HepG2 (cell line): ENCODE results near the gene DDX20. TPM values are rescaled to one million over a fixed set of nuclear protein-coding genes. Genes with fewer than 3 reads are reported as not detected.

ENCODE experiments used
- ATAC-seq: fragments of 200-7000 bp; cut with Tn5 transposase; 3 replicates; pipeline ENCODE4 v1.9.1; 2020; ENCODE audit warnings: mild to moderate bottlenecking, moderate library complexity
- BruUV-seq: library from RNA; stranded (reverse); fragments of 400-500 nt; replicated peaks from 2 replicates; lab custom pipeline; 2021; lab: Mats Ljungman, UMichigan
- CTCF ChIA-PET: fragments of 300-600 bp; formaldehyde crosslinking; extraction: SDS; loops from one replicate; lab custom pipeline; 2021; ENCODE audit warnings: low total read pairs, inconsistent platforms, low intra/inter-chr PET ratio; lab: Yijun Ruan, JAX
- POLR2A ChIA-PET: fragments of 350-600 bp; sonication (Branson Sonifier 250); formaldehyde crosslinking; loops from one replicate; lab custom pipeline; 2020; ENCODE audit warnings: antibody characterized with exemption, inconsistent platforms; lab: Yijun Ruan, JAX
- DNase-seq: peaks from one replicate; pipeline ENCODE4 v3.0.0-alpha.2; 2015; ENCODE audit warnings: low spot score
- FAIRE-seq: peaks from 3 replicates; lab custom pipeline; 2011; peaks lifted over from hg19 to GRCh38; lab: Jason Lieb, UNC
- H2AFZ ChIP-seq: one replicate; pipeline ENCODE4 v1.6.1; 2011; ENCODE audit warnings: low read length, inconsistent platforms
- H3K27ac ChIP-seq: fragments of 300-600 bp; 3 replicates; pipeline ENCODE4 v1.8.0; 2011; ENCODE audit warnings: mixed run types, mild to moderate bottlenecking, mixed read lengths, low read length, inconsistent platforms; ENCODE audit not compliant: insufficient read depth; ENCODE audit errors: extremely low read length
- H3K27me3 ChIP-seq, 2 experiments: fragments of 200-600 bp in 1 of 2; 2 replicates in 1 of 2; 3 replicates in 1 of 2; pipeline versions ENCODE4 v1.6.0 to v1.8.0; 2011; ENCODE audit warnings: low read length in 2 of 2, mild to moderate bottlenecking in 2 of 2, moderate library complexity in 2 of 2, inconsistent platforms in 1 of 2; ENCODE audit not compliant: insufficient read depth in 2 of 2, control insufficient read depth in 1 of 2
- H3K36me3 ChIP-seq, 2 experiments: fragments of 200-600 bp in 1 of 2; replicated peaks in 1 of 2; 2 replicates in 1 of 2; 3 replicates in 1 of 2; pipeline versions ENCODE4 v1.5.1 to v1.8.0; 2011; ENCODE audit warnings: low read length in 2 of 2, inconsistent platforms in 1 of 2; ENCODE audit not compliant: insufficient read depth in 2 of 2, control insufficient read depth in 1 of 2
- H3K4me1 ChIP-seq: 2 replicates; pipeline ENCODE4 v1.5.1; 2012; ENCODE audit warnings: low read length, inconsistent platforms; ENCODE audit not compliant: insufficient read depth
- H3K4me2 ChIP-seq: 2 replicates; pipeline ENCODE4 v1.6.0; 2011; ENCODE audit warnings: low read depth, low read length, inconsistent platforms
- H3K4me3 ChIP-seq, 3 experiments: fragments of 200-600 bp in 1 of 3; sonication (generic), shearing (Covaris generic) in 1 of 3; replicated peaks in 1 of 3; 2 replicates each; pipeline ENCODE4 v1.5.1; 2011 to 2016; ENCODE audit warnings: low read length in 3 of 3, inconsistent platforms in 2 of 3, low read depth in 2 of 3, mild to moderate bottlenecking in 2 of 3, control low read depth in 1 of 3, mixed read lengths in 1 of 3; ENCODE audit not compliant: insufficient read depth in 1 of 3
- H3K79me2 ChIP-seq: one replicate; pipeline ENCODE4 v1.6.1; 2011; ENCODE audit warnings: low read length, inconsistent platforms; ENCODE audit not compliant: insufficient read depth
- H3K9ac ChIP-seq: 2 replicates; pipeline ENCODE4 v1.6.0; 2011; ENCODE audit warnings: mild to moderate bottlenecking, low read depth, low read length, inconsistent platforms; ENCODE audit not compliant: insufficient read depth
- H3K9me3 ChIP-seq: 2 replicates; pipeline ENCODE4 v1.5.1; 2012; ENCODE audit warnings: mild to moderate bottlenecking, low read length
- H4K20me1 ChIP-seq: 2 replicates; pipeline ENCODE4 v1.6.0; 2011; ENCODE audit warnings: inconsistent platforms, mild to moderate bottlenecking, low read length, moderate library complexity; ENCODE audit not compliant: insufficient read depth
- ARNT ChIP-seq: fragments of 450-650 bp; IDR thresholded peaks from 2 replicates; pipeline ENCODE4 v1.6.1; 2017
- CEBPG ChIP-seq: IDR thresholded peaks from 2 replicates; pipeline ENCODE4 v1.6.1; 2016
- DNMT3B ChIP-seq: conservative IDR thresholded peaks from 2 replicates; pipeline ENCODE4 v1.6.1; 2016; ENCODE audit warnings: missing biosample characterization, control low read depth
- EP300 ChIP-seq, 3 experiments: sonication (generic) in 1 of 3; formaldehyde crosslinking in 1 of 3; IDR thresholded peaks; 2 replicates each; pipeline versions ENCODE4 v1.5.1 to v1.6.1; 2011 to 2020; ENCODE audit warnings: low read depth in 2 of 3, low read length in 2 of 3, borderline replicate concordance in 1 of 3, improper control_type of control experiment in 1 of 3, mild to moderate bottlenecking in 1 of 3, missing genetic modification reagents in 1 of 3, moderate library complexity in 1 of 3
- HOXA3 ChIP-seq: sonication (generic); formaldehyde crosslinking; IDR thresholded peaks from 2 replicates; pipeline ENCODE4 v1.5.0; 2020; ENCODE audit warnings: missing genetic modification reagents
- KLF15 ChIP-seq: sonication (generic); formaldehyde crosslinking; IDR thresholded peaks from 2 replicates; pipeline ENCODE4 v1.8.1; 2023; ENCODE audit warnings: borderline replicate concordance, mild to moderate bottlenecking, inconsistent platforms, missing genetic modification reagents, mixed read lengths
- MAFF ChIP-seq: IDR thresholded peaks from 2 replicates; pipeline ENCODE4 v1.6.1; 2011; ENCODE audit warnings: low read depth, low read length, improper control_type of control experiment
- MED13 ChIP-seq: sonication (generic); formaldehyde crosslinking; IDR thresholded peaks from 2 replicates; pipeline ENCODE4 v1.5.0; 2020; ENCODE audit warnings: missing genetic modification reagents
- MTA3 ChIP-seq: sonication (generic); formaldehyde crosslinking; IDR thresholded peaks from 2 replicates; pipeline ENCODE4 v1.4.0; 2020; ENCODE audit warnings: missing genetic modification reagents
- MTERF4 ChIP-seq: sonication (generic); formaldehyde crosslinking; IDR thresholded peaks from 2 replicates; pipeline ENCODE4 v1.8.0; 2023; ENCODE audit warnings: mild to moderate bottlenecking, missing genetic modification reagents
- NFYB ChIP-seq: sonication (generic); formaldehyde crosslinking; IDR thresholded peaks from 2 replicates; pipeline ENCODE4 v1.4.0; 2020; ENCODE audit warnings: missing genetic modification reagents
- PLSCR1 ChIP-seq: sonication (generic); formaldehyde crosslinking; IDR thresholded peaks from 2 replicates; pipeline ENCODE4 v1.5.0; 2020; ENCODE audit warnings: missing genetic modification reagents, mild to moderate bottlenecking, borderline replicate concordance
- RAD21 ChIP-seq: fragments of 450-650 bp; formaldehyde crosslinking; IDR thresholded peaks from 2 replicates; pipeline ENCODE4 v1.5.0; 2020; ENCODE audit warnings: mild to moderate bottlenecking
- SSRP1 ChIP-seq: IDR thresholded peaks from 2 replicates; pipeline ENCODE4 v1.6.1; 2016; ENCODE audit warnings: control low read depth
- ZBTB44 ChIP-seq: sonication (generic); formaldehyde crosslinking; IDR thresholded peaks from 2 replicates; pipeline ENCODE4 v1.4.0; 2020; ENCODE audit warnings: missing genetic modification reagents
- ZFP41 ChIP-seq: sonication (generic); formaldehyde crosslinking; IDR thresholded peaks from 2 replicates; pipeline ENCODE4 v1.4.0; 2020; ENCODE audit warnings: mild to moderate bottlenecking, missing genetic modification reagents, borderline replicate concordance
- ZFX ChIP-seq: sonication (generic); formaldehyde crosslinking; IDR thresholded peaks from 2 replicates; pipeline ENCODE4 v1.4.0; 2020; ENCODE audit warnings: mild to moderate bottlenecking, low read depth, missing genetic modification reagents, moderate library complexity
- ZKSCAN8 ChIP-seq: IDR thresholded peaks from 2 replicates; pipeline ENCODE4 v1.6.1; 2016; ENCODE audit warnings: borderline replicate concordance, missing genetic modification reagents, missing compliant biosample characterization
- ZNF224 ChIP-seq: sonication (generic); formaldehyde crosslinking; IDR thresholded peaks from 2 replicates; pipeline ENCODE4 v1.5.0; 2020; ENCODE audit warnings: mild to moderate bottlenecking, missing genetic modification reagents
- ZNF331 ChIP-seq: sonication (generic); formaldehyde crosslinking; IDR thresholded peaks from 2 replicates; pipeline ENCODE4 v1.4.0; 2020; ENCODE audit warnings: missing genetic modification reagents
- ZNF501 ChIP-seq: sonication (generic); formaldehyde crosslinking; IDR thresholded peaks from 2 replicates; pipeline ENCODE4 v1.5.1; 2020; ENCODE audit warnings: mild to moderate bottlenecking, moderate library complexity, missing genetic modification reagents
- ZNF552 ChIP-seq: sonication (generic); formaldehyde crosslinking; IDR thresholded peaks from 2 replicates; pipeline ENCODE4 v1.9.0; 2022; ENCODE audit warnings: missing genetic modification reagents, mild to moderate bottlenecking, borderline replicate concordance
- ZNF674 ChIP-seq: sonication (generic); formaldehyde crosslinking; IDR thresholded peaks from 2 replicates; pipeline ENCODE4 v1.5.0; 2020; ENCODE audit warnings: low read depth, mild to moderate bottlenecking, missing genetic modification reagents
- ZNF878 ChIP-seq: sonication (generic); formaldehyde crosslinking; IDR thresholded peaks from 2 replicates; pipeline ENCODE4 v1.8.1; 2023; ENCODE audit warnings: mild to moderate bottlenecking, missing genetic modification reagents, moderate library complexity
- whole genome bisulfite sequencing: methylation state at CpG from one replicate; pipeline ENCODE4 v1.1.6; 2017; ENCODE audit warnings: low lambda C conversion rate; 5-methylcytosine and 5-hydroxymethylcytosine counted together
- in situ Hi-C: cut with HindIII; loops from 2 replicates; pipeline ENCODE4 v1.10.0; 2017; ENCODE audit warnings: low pct_unique_long_range_greater_than_20kb; ENCODE audit not compliant: extremely low pct_ligation_motif_present
- intact Hi-C: fragments of 100-400 bp; cut with micrococcal nuclease; formaldehyde crosslinking; loops from one replicate; pipeline ENCODE4 v1.10.0; 2022; ENCODE audit not compliant: unreplicated experiment
- polyA plus RNA-seq, 8 experiments: library from polyadenylated mRNA; depleted of rRNA in 3 of 8; stranded (reverse) in 7 of 8; unstranded in 1 of 8; fragments of >200 nt; fragmentation: Illumina TruSeq in 4 of 8; extraction: Trizol in 4 of 8; gene quantifications; 2 replicates each; pipeline versions ENCODE4 v1.2.1 to v1.2.3, GENCODE V29; 2011 to 2016; ENCODE audit warnings: low read depth in 4 of 8, missing spikeins in 1 of 8, mixed read lengths in 1 of 8; ENCODE audit not compliant: insufficient read depth in 1 of 8
- total RNA-seq, 5 experiments: library from RNA; depleted of rRNA; stranded (reverse); fragments of >200 nt; fragmentation: Illumina TruSeq; extraction: Trizol; gene quantifications; 2 replicates each; pipeline ENCODE4 v1.2.3, GENCODE V29; 2016; ENCODE audit warnings: low read depth in 1 of 5

DDX20 gene
- total and polyA plus RNA-seq, 2 of the 13 experiments (the other 11 are each of a cell fraction or from before 2014, with no cell fraction given) = 4.0 to 14.3 TPM

GRCh38 chr1:111769517-111770146, 13.9 kb downstream of the DDX20 start:
- FAIRE-seq = peak; percentile 94
- in situ Hi-C loops = loop anchor here (5.0 kb wide), 1 partner anchor 287 kb away; no protein-coding TSS in a partner anchor
- no peak for TF ChIP-seq ZKSCAN8 (CRISPR knock-in tag)
- no peak for TF ChIP-seq ZNF674 (CRISPR knock-in tag)
- TF ChIP-seq ZNF552 (CRISPR knock-in tag) = no peak
- no peak for TF ChIP-seq ZNF878
- TF ChIP-seq ZNF501 = no peak
- TF ChIP-seq KLF15 (CRISPR knock-in tag) = no peak
- TF ChIP-seq NFYB (CRISPR knock-in tag) = no peak
- no peak for TF ChIP-seq ZBTB44
- no peak for TF ChIP-seq ZNF224
- TF ChIP-seq HOXA3 (CRISPR knock-in tag) = no peak
- TF ChIP-seq MTA3 (CRISPR knock-in tag) = no peak
- no peak for TF ChIP-seq ARNT
- TF ChIP-seq PLSCR1 (CRISPR knock-in tag) = no peak
- TF ChIP-seq SSRP1 = no peak
- TF ChIP-seq MTERF4 (CRISPR knock-in tag) = no peak
- TF ChIP-seq MED13 (CRISPR knock-in tag) = no peak
- TF ChIP-seq ZNF331 = no peak
- TF ChIP-seq DNMT3B = no peak
- TF ChIP-seq EP300 (IDR thresholded peaks at IDR 0.05; ENCODE audit: low read depth in 2 of 2, low read length in 2 of 2) = no peak
- no peak for TF ChIP-seq EP300 (CRISPR knock-in tag; IDR thresholded peaks at IDR 0.05; ENCODE audit: borderline replicate concordance)
- TF ChIP-seq RAD21 = peak; percentile 47; the same call in 1 of the 2 replicates
- TF ChIP-seq ZFP41 (CRISPR knock-in tag) = no peak
- TF ChIP-seq MAFF = no peak
- TF ChIP-seq ZFX (CRISPR knock-in tag) = no peak
- TF ChIP-seq CEBPG (CRISPR knock-in tag) = peak; percentile 78

More at GRCh38 chr1:111769517-111770146, 13.9 kb downstream of the DDX20 start:
- peaks cover 6 to 21% of the 10 kb centered on the region in 2 experiments for H3K36me3 ChIP-seq
- H3K27ac ChIP-seq = no peak overlapping the region
- no peaks in the 10 kb centered on the region for H4K20me1 ChIP-seq
- H3K4me1 ChIP-seq = peaks cover 12% of the 10 kb centered on the region; the same call in 1 of the 2 replicates
- H3K79me2 ChIP-seq = no peaks in the 10 kb centered on the region
- H3K27me3 ChIP-seq = no peaks in the 10 kb centered on the region
- DNase-seq (peak; percentile 65), ATAC-seq (no peak)
- H3K4me3 ChIP-seq = no peak overlapping the region
- H3K9me3 ChIP-seq = no peaks in the 10 kb centered on the region
- H3K9ac ChIP-seq = no peak overlapping the region
- H3K4me2 ChIP-seq = no peak overlapping the region
- no peak overlapping the region for H2AFZ ChIP-seq
- WGBS = 41% methylated on average over 6 of the region's 6 CpGs
- intact Hi-C loops = loop anchor here (1.0 kb wide), 3 partner anchors 22 to 288 kb away; no protein-coding TSS in a partner anchor
- ChIA-PET CTCF (interaction anchor here (0.9 to 2.8 kb wide), 4 partner anchors 22 to 288 kb away, joined by 3 to 27 read pairs (median 4); no protein-coding TSS in a partner anchor), POLR2A (no interaction called here)
- BruUV-seq = TSS peak; percentile 9
